Left kidney (tissue), 2 donors: ENCODE results near the gene TTC9. TPM values are rescaled to one million over a fixed set of nuclear protein-coding genes. Genes with fewer than 3 reads are reported as not detected.

Experiments used
- DNase-seq: peaks from one replicate; pipeline ENCODE4 v3.0.0-alpha.2; 2013
- polyA plus RNA-seq: library from polyadenylated mRNA; unstranded; fragments of 120-200 nt; gene quantifications from one replicate; pipeline ENCODE4 v1.2.1, GENCODE V29; 2013; ENCODE audit not compliant: insufficient read length

The TTC9 gene
- polyA plus RNA-seq, 1 donor, result 2.8 TPM

GRCh38 chr14:70713096-70713495 is 71.4 kb downstream of the TTC9 start:
- no peak for DNase-seq

- DNase-seq, result no peak
Measured at GRCh38 chr14:70713511-70713916, 71.8 kb downstream of the TTC9 start.

- DNase-seq, result peak; percentile 75
Measured at GRCh38 chr14:70714055-70714550, 72.4 kb downstream of the TTC9 start.

GRCh38 chr14:70716483-70716882 is 74.8 kb downstream of the TTC9 start:
- DNase-seq, result no peak

GRCh38 chr14:70716958-70717357 is 75.2 kb downstream of the TTC9 start:
- no peak for DNase-seq

GRCh38 chr14:70718383-70719118 is 76.8 kb downstream of the TTC9 start:
- no peak for DNase-seq

GRCh38 chr14:70721542-70721941 is 79.8 kb downstream of the TTC9 start:
- no peak for DNase-seq

- no peak for DNase-seq
Measured at GRCh38 chr14:70722418-70722817, 80.7 kb downstream of the TTC9 start.

- DNase-seq, result no peak
Measured at GRCh38 chr14:70723276-70723675, 81.6 kb downstream of the TTC9 start.

GRCh38 chr14:70724110-70724509 is 82.4 kb downstream of the TTC9 start:
- DNase-seq, result no peak

- DNase-seq, result no peak
Measured at GRCh38 chr14:70724944-70725343, 83.2 kb downstream of the TTC9 start.

Other genes starting within 250 kb of the TTC9 start
- 51.6 TPM for gene SYNJ2BP, start 224.8 kb upstream of the TTC9 start, polyA plus RNA-seq
- 0.93 TPM for gene ADAM21, start 189.7 kb upstream of the TTC9 start, polyA plus RNA-seq
- gene ADAM20, start 106.9 kb upstream of the TTC9 start, polyA plus RNA-seq, result 0.38 TPM
- 45.5 TPM for gene MED6, start 41.3 kb upstream of the TTC9 start, polyA plus RNA-seq
- gene MAP3K9, start 167.6 kb downstream of the TTC9 start, polyA plus RNA-seq, result 5.9 TPM